ENCODE measurements around the gene CLCF1.
"Not testable (repeated sequence)": the region's sequence is repeated elsewhere in the genome, so short reads cannot be mapped to it uniquely, and the experiment has no call there.

DNA sequence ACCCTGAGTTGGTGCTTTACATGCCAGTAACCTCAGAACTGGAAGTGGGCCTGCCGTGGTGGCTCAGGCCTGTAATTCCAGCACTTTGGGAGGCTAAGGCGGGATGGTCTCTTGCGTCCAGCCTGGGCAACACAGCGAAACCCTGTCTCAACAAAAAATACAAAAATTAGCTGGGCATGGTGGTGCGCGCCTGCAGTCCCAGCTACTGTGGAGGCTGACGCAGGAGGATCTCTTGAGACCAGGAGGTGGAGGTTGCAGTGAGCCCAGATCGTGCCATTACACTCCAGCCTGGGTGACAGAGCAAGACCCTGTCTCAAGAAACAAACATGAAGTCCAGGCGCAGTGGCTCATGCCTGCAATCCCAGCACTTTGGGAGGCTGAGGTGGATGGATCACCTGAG is 29.7 kb upstream of the CLCF1 start:
- TF ChIP-seq, protein P1, sequence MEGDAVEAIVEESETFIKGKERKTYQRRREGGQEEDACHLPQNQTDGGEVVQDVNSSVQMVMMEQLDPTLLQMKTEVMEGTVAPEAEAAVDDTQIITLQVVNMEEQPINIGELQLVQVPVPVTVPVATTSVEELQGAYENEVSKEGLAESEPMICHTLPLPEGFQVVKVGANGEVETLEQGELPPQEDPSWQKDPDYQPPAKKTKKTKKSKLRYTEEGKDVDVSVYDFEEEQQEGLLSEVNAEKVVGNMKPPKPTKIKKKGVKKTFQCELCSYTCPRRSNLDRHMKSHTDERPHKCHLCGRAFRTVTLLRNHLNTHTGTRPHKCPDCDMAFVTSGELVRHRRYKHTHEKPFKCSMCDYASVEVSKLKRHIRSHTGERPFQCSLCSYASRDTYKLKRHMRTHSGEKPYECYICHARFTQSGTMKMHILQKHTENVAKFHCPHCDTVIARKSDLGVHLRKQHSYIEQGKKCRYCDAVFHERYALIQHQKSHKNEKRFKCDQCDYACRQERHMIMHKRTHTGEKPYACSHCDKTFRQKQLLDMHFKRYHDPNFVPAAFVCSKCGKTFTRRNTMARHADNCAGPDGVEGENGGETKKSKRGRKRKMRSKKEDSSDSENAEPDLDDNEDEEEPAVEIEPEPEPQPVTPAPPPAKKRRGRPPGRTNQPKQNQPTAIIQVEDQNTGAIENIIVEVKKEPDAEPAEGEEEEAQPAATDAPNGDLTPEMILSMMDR (IDR thresholded peaks at IDR 0.05; ENCODE audit: poor library complexity, severe bottlenecking), result not testable (repeated sequence)
- not testable (repeated sequence) for TF ChIP-seq TAF1 (IDR thresholded peaks at IDR 0.05; ENCODE audit: low read depth)

Measured in neural cell (in vitro differentiated cells).